Activated T-helper 1 cell treated with Interleukin-2 at 50 U/mL for 16 hours (primary cell): ENCODE measurements around the gene TAF13.
"Not testable (repeated sequence)": the region's sequence is repeated elsewhere in the genome, so short reads cannot be mapped to it uniquely, and the experiment has no call there.

Experiments used
- DNase-seq: peaks from one replicate; pipeline ENCODE4 v3.0.0-alpha.2; 2020; ENCODE audit warnings: low read depth

The TAF13 gene

DNA sequence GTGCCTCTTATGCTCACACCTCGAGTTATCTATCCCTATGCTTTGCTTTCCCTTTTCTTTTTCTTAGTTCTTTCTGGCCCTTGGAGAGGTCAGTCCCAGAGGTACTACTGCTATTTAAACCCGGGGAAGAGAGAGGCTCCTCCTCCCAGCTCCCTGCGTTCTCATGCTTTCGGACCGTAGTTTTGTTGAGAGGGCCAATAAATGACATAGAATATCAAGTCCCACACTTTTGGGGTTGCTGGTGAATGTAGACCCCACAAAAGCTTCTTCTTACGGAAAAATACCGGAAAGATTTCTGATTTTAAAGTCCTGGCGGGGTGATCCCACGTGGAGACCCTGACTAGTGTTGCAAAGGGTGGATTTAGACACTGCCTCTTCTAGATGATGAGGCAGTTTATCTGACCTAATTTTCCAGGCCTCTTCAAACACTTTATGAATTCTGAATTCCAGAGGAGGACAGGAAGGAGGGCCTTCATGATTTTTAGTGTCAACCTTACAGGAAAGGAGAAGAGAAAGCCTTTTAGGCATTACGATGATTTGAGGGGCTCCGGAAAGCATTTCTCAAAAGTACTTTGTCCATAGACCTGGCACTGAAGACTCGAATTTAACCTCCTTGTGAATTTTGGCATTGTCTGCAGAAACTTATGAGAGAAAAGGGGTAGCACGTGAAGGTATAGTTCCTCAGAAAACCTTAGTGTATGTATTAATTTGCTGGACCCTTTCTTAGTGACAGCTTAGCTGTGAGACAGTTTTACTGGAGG is 15.5 kb upstream of the TAF13 start:
- no peak for DNase-seq

DNA sequence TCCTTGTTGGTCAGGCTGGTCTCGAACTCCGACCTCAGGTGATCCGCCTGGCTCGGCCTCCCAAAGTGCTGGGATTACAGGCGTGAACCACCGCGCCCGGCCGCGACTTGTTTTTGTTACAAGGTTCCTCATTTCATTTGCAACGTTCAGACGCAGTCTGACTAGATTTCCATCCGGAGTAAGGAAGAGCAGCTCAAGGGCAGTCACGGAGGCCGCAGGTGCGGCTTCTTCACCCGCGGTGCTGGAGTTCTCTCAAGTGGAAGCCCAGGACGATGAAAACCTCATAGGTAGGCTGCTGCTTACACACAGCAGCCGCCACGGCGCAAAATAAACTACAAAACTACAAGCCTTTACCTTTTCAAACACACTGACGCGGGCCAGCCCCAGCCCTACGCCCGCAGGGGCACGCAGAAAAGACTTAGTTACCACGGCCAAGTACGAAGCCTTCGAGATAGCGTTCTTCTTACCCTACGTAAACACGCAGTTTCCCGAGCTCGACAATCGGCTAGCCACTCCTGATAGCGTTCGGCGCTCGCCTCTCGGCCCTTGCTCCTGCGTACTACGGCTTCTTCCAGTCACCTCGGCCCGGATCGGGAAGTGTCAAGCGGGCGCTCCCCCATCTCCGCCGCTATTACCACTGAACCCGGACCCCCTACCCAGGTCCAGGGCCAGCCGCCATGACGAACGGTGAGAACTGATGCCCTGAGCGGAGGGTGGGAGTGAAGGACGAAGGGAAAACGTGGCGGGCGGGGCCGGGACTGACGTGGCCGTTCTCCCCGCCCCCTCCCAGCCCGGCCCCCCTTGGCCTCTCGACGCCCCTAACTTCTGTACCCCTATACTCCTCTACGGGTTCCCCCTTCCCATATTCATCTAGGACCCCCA is 14.6 kb upstream of the TAF13 start, which contains the start of gene TMEM167B:
Gene TMEM167B (plus strand): TSS at position 569 of the 882 bp plus-strand sequence. CDS start 109 bp downstream, at position 678.
- peak; percentile 78 for DNase-seq

DNA sequence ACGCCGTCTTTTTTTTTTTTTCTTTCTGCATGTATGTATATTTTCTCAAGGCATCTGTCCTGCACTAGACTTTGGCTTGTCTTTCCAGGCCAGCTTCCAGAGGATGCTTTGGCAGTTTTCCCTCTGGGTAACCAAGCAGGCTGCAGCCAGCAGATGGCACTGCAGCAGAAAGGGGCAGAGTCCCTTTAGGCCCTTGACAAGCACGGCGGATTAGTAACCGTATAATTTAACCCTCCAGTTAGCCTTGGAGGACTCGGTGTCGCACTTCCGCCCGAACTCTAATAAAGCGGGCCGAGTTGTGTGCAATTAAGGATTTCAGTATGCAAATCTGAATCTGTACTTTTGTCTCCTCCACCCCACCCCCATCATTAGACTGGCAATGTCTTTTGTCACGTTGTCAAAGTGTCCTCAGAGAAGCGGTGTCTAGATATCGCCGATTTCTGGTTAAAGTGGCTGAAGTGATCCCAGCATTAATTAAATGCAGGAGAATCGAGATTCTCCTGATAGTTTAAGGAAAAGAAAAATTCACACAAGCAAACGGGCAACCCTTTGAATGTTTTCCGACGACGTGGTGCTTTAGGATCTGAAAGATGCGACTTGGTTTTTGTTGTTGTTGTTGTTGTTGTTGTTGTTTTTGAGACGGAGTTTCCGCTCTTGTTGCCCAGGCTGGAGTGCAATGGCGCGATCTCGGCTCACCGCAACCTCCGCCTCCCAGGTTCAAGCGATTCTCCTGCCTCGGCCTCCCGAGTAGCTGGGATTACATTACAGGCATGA is 13.6 kb upstream of the TAF13 start:
- DNase-seq: peak; percentile 37

DNA sequence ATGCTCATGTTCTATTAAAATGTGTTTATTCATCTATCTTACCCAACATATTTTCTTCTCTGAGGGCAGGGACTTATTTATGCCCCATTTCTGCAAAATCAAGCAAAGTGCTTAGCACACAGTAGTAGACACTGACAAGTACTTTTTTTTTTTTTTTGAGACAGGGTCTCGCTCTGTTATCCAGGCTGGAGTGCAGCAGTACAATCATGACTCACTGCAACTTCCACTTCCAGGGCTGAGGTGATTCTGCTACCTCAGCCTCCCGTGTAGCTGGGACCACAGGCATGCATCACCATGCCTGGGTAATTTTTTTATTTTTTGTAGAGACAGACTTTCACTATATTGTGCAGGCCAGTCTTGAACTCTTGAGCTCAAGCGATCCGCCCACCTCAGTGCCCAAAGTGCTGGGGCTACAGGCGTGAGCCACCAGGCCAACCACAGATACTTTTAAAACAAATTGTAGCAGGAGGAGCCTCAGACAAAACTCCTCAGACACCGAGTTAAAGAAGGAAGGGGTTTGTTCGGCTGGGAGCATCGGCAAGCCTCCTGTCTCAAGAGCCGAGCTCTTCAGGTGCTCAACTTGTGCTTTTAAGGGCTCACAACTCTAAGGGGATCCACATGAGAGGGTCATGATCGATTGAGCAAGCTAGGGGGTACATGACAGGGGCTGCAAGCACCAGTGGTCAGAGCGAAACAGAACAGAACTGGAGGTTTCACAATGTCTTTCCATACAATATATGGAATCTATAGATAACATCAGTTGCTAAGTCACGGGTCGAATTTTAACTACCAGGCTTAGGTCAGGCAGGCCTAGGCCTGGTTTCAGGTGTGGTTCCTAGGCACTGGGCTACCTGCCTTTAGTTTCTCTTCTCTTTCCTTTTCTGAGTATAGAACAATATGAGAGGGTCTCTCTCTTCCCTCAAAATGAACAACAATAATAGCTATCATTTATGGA is 9.0 kb upstream of the TAF13 start:
- no peak for DNase-seq

DNA sequence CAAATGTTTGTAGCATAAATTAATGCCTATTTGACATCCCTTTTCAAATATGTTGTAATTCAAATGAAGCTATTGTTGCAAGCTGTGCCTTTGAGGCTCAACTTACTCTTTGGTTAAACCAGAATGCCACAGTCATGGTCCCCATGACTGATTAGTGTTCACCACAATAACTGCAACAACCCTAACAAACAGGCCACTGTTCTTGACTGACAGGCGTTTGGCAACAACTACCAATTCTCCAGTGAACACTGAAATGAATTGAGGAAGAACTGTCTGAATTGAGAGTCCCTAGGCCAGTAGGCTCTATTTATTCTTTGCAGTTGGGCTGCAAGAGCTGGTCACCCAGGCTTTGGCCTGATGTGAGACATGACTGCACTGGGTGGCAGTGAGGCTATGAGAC is 8.1 kb upstream of the TAF13 start:
- DNase-seq: no peak

DNA sequence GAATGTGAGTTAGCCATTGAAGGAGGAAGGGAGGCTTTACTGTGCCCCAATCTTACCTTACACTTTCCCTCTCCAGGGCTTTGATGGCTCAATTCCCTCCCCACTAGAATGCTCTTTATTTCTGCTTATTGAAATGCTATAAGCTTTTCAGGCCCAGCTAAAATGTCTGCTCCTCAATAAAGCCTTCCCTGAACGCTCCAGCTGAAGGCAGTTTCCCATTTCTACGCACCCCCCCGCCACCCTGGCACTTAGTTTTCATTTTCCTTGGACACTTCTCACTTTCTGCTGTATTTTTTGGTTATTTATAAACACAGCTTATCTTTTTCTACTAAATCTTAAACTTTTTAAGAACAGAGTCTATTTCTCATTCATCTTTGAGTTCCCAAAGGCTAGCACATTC is 7.7 kb upstream of the TAF13 start:
- DNase-seq: no peak

DNA sequence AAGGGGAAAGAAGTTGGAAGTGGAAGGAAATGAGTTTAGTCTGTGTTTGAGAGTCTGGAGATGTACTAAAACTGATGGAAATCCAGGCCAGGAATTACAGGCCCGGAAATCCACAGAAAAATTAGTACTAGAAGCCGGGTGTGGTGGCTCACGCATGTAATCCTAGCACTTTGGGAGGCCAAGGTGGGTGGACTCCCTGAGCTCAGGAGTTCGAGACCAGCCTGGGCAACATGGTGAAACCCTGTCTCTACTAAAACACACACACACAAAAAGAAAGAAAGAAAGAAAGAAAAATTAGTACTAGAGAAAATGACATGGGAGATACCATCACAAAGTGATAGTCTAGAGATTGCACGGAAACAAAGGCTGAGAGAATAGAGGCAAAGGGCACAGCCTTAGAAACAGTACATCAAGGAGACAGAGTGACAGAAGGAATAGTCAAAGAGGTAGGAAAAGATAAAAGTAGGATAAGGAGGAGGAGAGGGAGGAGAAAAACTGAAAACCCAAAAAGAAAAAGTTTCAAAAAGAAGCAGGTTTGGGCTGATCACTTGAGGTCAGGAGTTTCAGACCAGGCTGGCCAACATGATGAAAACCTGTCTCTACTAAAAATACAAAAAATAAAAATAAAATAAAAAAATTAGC is 4.8 kb upstream of the TAF13 start:
- no peak for DNase-seq

DNA sequence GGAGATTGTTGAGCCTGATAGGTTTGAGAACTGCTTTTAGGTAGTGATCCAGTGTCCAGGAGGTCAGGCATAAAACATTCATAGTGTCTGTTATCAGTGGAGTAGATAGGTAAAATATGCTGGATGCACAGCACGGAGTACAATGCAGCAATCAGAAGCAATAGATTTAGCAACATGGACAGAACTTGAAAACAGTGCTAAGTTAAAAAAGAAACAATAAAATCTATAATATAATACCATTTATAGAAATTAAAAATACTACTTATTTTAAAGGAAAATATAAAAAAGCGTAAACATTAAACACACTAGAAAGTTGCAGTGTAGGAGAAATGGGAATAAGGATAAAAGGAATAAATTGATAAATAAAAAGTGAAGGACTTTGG is 3.4 kb upstream of the TAF13 start:
- no peak for DNase-seq

DNA sequence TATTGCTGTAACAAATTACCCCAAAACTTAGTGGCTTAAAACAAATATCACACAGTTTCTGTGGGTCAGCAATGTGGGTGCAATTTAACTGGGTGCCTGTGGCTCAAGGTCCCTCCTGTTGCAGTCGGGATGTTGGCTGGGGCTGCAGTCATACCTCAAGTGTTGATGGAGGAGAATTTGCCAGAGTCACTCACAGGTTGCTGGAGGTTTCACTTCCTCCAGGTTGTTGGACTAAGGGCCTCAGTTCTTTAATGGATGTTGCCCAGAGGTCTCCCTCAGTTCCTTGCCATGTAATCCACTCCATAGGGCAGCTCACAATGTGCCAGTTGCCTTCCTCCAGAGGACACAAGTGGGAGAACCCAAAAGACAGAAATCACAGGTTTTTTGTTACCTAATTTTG is 2.5 kb upstream of the TAF13 start:
- DNase-seq: no peak

DNA sequence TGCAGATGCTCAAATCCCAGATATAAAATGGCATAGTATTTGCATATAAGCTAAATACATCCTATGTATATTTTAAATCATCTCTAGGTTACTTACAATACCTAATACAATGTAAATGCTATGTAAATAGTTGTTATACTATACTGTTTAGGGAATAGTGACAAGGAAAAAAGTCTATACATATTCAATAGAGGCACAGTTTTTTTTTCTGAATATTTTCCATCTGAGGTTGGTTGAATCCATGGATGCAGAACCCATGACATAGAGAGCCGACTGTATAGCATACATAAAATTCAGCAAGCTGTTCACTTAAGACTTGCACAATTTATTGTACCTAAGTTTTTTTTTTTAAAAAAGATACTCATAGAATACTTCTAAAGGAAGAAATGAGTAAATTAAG is 6.5 kb downstream of the TAF13 start:
- DNase-seq: no peak

DNA sequence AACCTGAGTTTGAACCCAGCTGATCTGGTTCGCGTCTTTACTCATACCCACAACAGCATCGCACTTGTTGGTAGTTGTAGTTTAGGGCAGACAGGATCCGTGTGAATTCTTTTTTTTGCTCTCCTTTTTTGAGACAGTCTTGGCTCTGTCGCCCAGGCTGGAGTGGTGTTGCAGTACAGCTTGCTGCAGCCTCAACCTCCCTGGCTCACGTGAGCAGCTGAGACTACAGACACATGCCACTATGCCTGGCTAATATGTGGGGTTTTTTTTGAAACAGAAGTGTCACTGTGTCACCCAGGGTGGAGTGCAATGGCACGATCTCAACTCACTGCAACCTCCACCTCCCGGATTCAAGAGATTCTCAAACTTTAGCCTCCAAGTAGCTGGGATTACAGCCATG is 7.9 kb downstream of the TAF13 start:
- DNase-seq: no peak

DNA sequence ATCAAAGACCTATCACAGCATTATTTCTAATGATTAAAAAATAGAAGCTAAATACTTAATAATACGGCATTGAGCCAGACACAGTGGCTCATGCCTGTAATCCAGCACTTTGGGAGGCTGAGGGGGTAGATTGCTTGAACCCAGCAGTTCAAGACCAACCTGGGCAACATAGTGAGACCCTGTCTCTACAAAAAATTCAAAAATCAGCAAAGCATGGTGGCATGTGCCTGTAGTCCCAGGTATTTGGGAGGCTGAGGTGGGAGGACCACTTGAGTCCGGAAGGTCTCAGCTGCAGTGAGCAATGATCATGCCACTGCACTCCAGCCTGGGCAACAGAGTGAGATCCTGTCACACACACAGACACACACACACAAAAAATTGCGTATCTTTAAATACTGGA is 10.7 kb downstream of the TAF13 start:
- DNase-seq: no peak

DNA sequence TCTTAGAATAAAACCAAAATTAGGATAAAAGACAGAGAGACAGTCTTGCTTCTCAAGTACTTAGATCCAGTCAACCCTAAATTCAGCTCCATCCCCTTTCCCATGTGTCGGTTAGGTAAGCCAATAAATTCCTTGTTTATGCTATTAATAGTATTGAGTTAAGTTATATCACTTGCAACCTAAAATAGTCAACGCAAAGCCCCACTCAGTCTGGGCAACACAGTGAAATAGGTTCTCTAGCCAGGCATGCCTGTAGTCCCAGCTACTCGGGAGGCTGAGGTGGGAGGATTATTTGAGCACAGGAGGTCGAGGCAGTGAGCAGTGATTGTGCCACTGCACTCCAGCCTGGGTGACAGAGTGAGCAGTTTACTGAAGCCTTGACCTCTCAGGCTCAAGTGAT is 14.6 kb downstream of the TAF13 start:
- no peak for DNase-seq

DNA sequence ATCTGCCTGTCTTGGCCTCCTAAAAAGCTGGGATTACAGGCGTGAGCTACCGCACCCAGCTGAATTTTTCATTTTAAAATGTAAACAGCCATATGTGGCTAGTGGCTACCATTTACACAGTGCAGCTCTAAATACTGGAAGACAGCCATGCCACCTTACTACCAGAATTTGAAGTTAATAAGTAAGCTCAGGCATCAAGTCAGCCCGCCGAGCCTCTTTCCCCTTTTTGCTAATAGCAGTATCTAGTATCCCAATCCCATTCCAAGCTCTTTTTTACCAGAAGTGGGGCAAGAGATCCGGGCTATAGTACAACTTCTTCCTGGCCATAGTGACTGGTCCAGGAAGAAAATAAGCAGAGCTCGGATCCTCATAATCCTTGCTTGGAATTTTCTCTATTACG is 15.1 kb downstream of the TAF13 start:
- no peak for DNase-seq

DNA sequence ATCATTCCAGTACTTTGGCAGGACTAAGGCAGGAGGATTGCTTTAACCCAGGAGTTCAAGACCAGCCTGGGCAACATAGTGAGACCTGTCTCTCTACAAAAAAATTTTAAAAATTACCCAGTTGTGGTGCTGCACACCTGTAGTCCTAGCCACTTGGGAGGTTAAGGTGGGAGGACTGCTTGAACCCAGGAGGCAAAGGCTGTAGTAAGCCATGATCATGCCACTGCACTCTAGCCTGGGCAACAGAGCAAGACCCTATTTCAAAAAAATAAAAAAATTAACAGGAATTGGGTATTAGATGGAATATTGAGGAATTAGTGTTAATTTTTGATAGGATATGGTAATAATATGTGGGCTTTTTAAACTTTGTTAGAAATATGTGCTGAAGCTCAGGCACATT is 16.8 kb downstream of the TAF13 start:
- DNase-seq: no peak

DNA sequence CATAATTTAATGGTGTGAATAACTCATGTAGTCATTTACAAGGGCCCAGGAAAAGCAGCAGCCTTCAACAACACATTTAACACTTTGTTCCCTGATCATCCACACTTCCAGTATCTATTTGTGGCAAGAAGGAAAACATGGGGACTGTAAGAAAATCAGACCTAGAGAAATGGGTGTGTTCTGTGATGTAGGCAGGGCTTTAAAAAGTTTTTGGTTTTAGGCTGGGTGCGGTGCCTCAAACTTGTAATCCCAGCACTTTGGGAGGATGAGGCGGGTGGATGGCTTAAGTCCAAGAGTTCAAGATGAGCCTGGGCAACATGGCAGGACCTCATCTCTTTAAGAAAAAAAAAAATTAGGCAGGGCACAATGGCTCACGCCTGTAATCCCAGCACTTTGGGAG is 19.7 kb downstream of the TAF13 start:
- no peak for DNase-seq

DNA sequence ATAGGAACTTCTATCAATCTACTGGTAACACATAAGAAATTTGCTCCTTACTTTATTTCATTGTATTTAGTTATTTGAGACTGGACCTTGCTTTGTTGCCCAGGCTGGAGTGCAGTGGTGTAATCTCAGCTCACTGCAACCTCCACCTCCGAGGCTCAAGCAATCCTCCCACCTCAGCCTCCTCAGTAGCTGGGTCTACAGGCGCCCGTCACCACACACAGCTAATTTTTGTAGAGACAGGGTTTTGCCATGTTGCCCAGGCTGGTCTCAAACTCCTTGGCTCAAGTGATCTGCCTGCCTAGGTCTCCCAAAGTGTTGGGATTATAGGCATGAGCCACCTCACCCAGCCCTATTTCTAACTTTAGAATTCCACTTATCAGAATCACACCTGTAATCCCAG is 23.7 kb downstream of the TAF13 start:
- not testable (repeated sequence) for DNase-seq

DNA sequence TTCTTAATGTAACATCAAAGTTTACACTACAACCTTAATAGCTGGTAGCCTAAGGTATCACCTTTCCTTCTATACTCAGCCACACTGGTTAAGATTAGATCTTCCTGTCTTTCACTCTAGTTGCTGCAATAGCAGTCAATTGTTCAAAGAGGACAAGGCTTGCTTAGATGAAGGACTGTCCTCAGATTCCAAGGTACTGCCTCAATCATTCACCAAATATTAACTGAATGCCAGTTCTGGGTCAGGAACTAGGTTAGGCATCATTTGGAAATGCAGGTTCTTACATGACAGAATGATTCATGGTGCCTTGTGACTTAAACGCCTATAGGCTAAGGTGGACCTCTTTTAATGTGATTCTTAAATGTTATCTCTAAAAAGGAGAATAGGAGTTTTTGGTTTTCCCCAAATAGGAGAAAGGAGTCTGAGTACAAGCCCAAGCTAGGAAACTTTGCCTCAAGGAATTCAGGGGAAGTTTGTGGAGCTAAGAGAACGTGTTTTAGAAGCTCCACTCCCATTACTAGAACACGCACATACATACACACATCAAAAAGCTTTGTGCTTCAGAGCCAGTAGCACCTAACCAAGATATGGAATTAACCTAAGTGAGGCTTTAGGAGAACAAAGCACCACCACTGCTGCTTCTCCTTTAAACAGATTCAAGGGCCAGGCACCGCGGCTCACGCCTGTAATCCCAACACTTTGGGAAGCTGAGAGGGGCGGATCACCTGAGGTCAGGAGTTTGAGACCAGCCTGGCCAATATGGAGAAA is 25.4 kb downstream of the TAF13 start:
- no peak for DNase-seq

DNA sequence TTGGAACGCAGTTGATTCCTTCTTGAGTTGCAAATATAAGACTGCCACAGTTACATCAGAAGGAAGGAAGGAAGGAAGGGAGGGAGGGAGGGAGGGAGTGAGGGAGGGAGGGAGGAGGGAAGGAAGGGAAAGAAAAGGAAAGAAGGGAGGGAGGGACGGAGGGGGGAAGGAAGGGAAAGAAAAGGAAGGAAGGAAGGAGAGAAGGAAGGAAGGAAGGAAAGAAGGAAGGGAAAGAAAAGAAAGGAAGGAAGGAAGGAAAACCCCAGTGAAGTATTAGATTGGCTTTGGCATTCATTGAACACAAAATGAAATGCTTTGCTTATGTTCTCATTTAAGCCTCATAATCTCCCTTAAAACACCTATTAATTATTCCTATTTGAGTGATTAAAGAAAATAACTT is 27.5 kb downstream of the TAF13 start:
- no peak for DNase-seq

DNA sequence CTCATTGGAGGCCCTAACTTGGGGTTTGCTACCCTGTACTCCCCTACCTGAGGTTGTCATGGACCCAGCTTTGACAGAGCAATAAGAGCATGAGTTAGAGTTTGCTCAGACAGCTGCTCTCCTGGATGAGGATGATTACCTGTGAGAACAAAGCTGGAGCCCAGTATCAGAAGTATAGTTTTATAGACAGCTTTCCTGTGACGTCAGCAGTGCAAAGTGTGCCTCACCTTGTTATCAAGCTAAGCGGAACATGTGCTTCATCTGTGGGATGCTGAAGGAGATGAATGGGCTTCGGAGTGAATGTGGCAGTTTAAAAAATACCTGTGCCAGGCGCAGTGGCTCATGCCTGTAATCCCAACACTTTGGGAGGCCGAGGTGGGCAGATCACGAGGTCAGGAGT is 28.5 kb downstream of the TAF13 start:
- DNase-seq: no peak
